GM23248 (cell line): ENCODE data around the gene FBLIM1. TPM values are rescaled to one million over a fixed set of nuclear protein-coding genes. Genes with fewer than 3 reads are reported as not detected.

ENCODE experiments used
- DNase-seq: peaks from one replicate; pipeline ENCODE4 v3.0.0-alpha.2; 2015
- H2AFZ ChIP-seq: fragments of 200-600 bp; sonication (generic); 2 replicates; pipeline ENCODE4 v1.6.1; 2016; ENCODE audit warnings: antibody characterized with exemption
- H3F3A ChIP-seq: fragments of 200-600 bp; sonication (generic); 2 replicates; pipeline ENCODE4 v1.6.1; 2016; ENCODE audit warnings: mild to moderate bottlenecking, antibody characterized with exemption, mixed run types; ENCODE audit not compliant: insufficient read depth
- H3K27ac ChIP-seq: fragments of 200-600 bp; sonication (generic); 2 replicates; pipeline ENCODE4 v1.5.1; 2016; ENCODE audit warnings: mild to moderate bottlenecking
- H3K27me3 ChIP-seq: fragments of 200-600 bp; sonication (generic); replicated peaks from 2 replicates; pipeline ENCODE4 v1.6.1; 2016; ENCODE audit warnings: mild to moderate bottlenecking; ENCODE audit not compliant: insufficient read depth
- H3K36me3 ChIP-seq: fragments of 200-600 bp; sonication (generic); 2 replicates; pipeline ENCODE4 v1.6.1; 2016; ENCODE audit warnings: low read depth, mild to moderate bottlenecking
- H3K4me1 ChIP-seq: fragments of 200-600 bp; sonication (generic); 2 replicates; pipeline ENCODE4 v1.6.1; 2016; ENCODE audit warnings: mild to moderate bottlenecking; ENCODE audit not compliant: insufficient read depth
- H3K4me2 ChIP-seq: fragments of 200-600 bp; sonication (generic); one replicate; pipeline ENCODE4 v1.6.1; 2016; ENCODE audit warnings: mild to moderate bottlenecking; ENCODE audit not compliant: unreplicated experiment
- H3K4me3 ChIP-seq: fragments of 200-600 bp; sonication (generic); 2 replicates; pipeline ENCODE4 v1.5.1; 2016; ENCODE audit warnings: mild to moderate bottlenecking
- H3K79me2 ChIP-seq: fragments of 200-600 bp; sonication (generic); 2 replicates; pipeline ENCODE4 v1.6.1; 2016; ENCODE audit warnings: mild to moderate bottlenecking; ENCODE audit not compliant: insufficient read depth
- H3K9ac ChIP-seq: fragments of 200-600 bp; sonication (generic); 2 replicates; pipeline ENCODE4 v1.6.1; 2016; ENCODE audit warnings: mild to moderate bottlenecking
- H3K9me2 ChIP-seq: fragments of 200-600 bp; sonication (generic); 2 replicates; pipeline ENCODE4 v1.6.1; 2016; ENCODE audit warnings: mixed run types, mild to moderate bottlenecking, moderate library complexity; ENCODE audit not compliant: insufficient read depth
- H3K9me3 ChIP-seq: fragments of 200-600 bp; sonication (generic); one replicate; pipeline ENCODE4 v1.6.1; 2017; ENCODE audit warnings: low read depth
- H4K20me1 ChIP-seq: fragments of 200-600 bp; sonication (generic); 2 replicates; pipeline ENCODE4 v1.6.0; 2016; ENCODE audit not compliant: insufficient read depth
- EZH2 ChIP-seq: fragments of 200-600 bp; sonication (generic); IDR thresholded peaks from 2 replicates; pipeline ENCODE4 v1.6.1; 2018; ENCODE audit warnings: antibody characterized with exemption, mild to moderate bottlenecking; ENCODE audit not compliant: insufficient read depth, poor library complexity, severe bottlenecking
- EZH2phosphoT487 ChIP-seq: fragments of 200-600 bp; sonication (generic); IDR thresholded peaks from 2 replicates; pipeline ENCODE4 v1.6.1; 2018; ENCODE audit warnings: antibody characterized with exemption, moderate library complexity, mild to moderate bottlenecking, low read depth; ENCODE audit not compliant: insufficient read depth
- WGBS, 2 experiments: methylation state at CpG; one replicate each; pipeline ENCODE4 v1.1.6; 2015 to 2017; ENCODE audit warnings: low lambda C conversion rate in 2 of 2, low coverage in 1 of 2; ENCODE audit errors: missing lambda C conversion rate in 2 of 2; 5-methylcytosine and 5-hydroxymethylcytosine counted together
- in situ Hi-C: fragments of 300-500 bp; cut with MboI; formaldehyde crosslinking; loops from 2 replicates; pipeline ENCODE4 v1.15.0; 2020
- polyA plus RNA-seq: library from polyadenylated mRNA; unstranded; fragments of >200 nt; fragmentation: Nextera tagmentation; extraction: Ambion mirVana; gene quantifications from 2 replicates; pipeline ENCODE4 v1.2.1, GENCODE V29; 2016
- total RNA-seq: library from RNA; depleted of rRNA; stranded (reverse); fragments of >200 nt; shearing (Covaris generic); gene quantifications from 2 replicates; pipeline ENCODE4 v1.2.3, GENCODE V29; 2014

The FBLIM1 gene
- total and polyA plus RNA-seq, 2 experiments from 2014 or later = 63.3 to 69.9 TPM

DNA sequence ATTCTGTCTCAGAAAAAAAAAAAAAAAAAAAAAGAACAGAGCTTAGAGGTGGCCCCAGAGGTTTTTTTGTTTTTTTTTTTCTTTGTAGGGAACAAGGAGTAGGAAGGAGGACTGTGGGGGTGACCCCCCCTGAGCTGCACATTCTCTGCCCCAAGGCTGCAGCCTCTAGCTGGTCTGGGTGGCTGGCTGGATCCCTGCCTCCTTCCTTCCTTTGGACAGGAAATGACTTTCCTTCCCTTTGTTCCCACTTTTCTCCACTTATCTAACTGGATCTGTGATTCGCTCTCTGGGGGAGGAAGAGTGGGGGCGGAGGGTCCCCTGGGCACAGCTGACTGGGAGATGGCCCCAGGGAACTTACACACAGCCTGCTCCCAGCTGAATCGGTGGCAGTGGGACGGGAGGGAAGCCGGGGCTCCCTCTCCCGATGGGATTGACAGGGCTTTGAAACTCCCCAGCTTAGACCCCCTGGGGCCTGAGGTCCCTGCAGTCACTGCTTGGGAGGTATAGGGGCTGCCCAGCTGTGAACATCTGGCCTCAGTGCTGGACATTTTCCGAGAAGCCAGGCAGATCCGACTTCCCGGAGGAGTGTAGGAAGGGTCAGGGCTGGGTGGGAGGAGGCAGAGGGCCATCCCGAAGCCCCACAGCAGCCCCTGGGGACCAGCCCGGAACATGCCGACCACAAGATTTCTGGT lies 2.1 kb downstream of the FBLIM1 start:
- Histone ChIP-seq H2AFZ (peak overlapping the region; percentile 1; the same call in 1 of the 2 replicates), H3K27ac (peak overlapping the region; percentile 23), H3K36me3 (no peaks in the 10 kb centered on the region), H3K4me1 (peaks cover 23% of the 10 kb centered on the region), H3F3A (peaks cover 5% of the 10 kb centered on the region), H3K79me2 (peaks cover 45% of the 10 kb centered on the region), H3K27me3 (no peaks in the 10 kb centered on the region), H3K9me3 (no peaks in the 10 kb centered on the region), H3K4me3 (peak overlapping the region; percentile 77), H3K9ac (peak overlapping the region; percentile 37), H4K20me1 (no peaks in the 10 kb centered on the region), H3K4me2 (peak overlapping the region; percentile 67), H3K9me2 (no peaks in the 10 kb centered on the region)
- DNase-seq = peak; percentile 74
- in situ Hi-C loops = no loop called here
- TF ChIP-seq EZH2phosphoT487 (no peak), EZH2 (no peak)
- 47 to 60% methylated on average over 9 to 12 of the region's 12 CpGs for WGBS, 2 experiments

GRCh38 chr1:15761366-15762128 lies 3.0 kb downstream of the FBLIM1 start:
- Histone ChIP-seq H3F3A (peaks cover 5% of the 10 kb centered on the region), H3K4me3 (no peak overlapping the region), H3K9ac (no peak overlapping the region), H3K9me2 (no peaks in the 10 kb centered on the region), H3K27ac (no peak overlapping the region), H2AFZ (no peak overlapping the region), H3K27me3 (no peaks in the 10 kb centered on the region), H3K9me3 (no peaks in the 10 kb centered on the region), H3K4me2 (no peak overlapping the region), H3K36me3 (no peaks in the 10 kb centered on the region), H3K79me2 (peaks cover 45% of the 10 kb centered on the region), H4K20me1 (no peaks in the 10 kb centered on the region), H3K4me1 (peaks cover 26% of the 10 kb centered on the region)
- in situ Hi-C loops = no loop called here
- no peak for TF ChIP-seq EZH2phosphoT487
- TF ChIP-seq EZH2 = no peak
- DNase-seq = no peak
- WGBS, 2 experiments = 93% methylated on average over 8 of the region's 8 CpGs

DNA sequence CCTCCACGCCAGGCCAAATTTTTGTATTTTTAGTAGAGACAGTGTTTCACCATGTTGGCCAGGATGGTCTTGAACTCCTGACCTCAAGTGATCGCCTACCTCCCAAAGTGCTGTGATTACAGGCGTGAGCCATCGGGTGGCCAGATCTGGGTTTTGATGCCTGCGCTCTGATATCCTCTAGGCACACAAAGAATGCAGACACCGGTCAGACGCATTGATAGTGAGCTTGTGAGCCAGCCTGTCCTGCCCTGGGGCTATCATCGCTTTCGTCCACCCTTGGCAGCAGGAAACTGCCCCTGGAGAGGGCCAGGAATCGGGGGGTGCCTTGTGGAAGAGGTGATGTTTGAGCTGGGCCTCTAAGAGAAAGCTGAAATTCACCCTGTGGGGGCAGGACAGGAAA lies 4.0 kb downstream of the FBLIM1 start:
- Histone ChIP-seq H3F3A (peaks cover 5% of the 10 kb centered on the region), H3K9ac (no peak overlapping the region), H3K4me1 (peaks cover 26% of the 10 kb centered on the region), H3K36me3 (no peaks in the 10 kb centered on the region; the same call in 1 of the 2 replicates), H3K9me3 (no peaks in the 10 kb centered on the region), H2AFZ (no peak overlapping the region), H3K27me3 (no peaks in the 10 kb centered on the region), H3K4me2 (no peak overlapping the region), H3K4me3 (no peak overlapping the region), H3K9me2 (no peaks in the 10 kb centered on the region), H3K79me2 (peaks cover 45% of the 10 kb centered on the region), H4K20me1 (no peaks in the 10 kb centered on the region), H3K27ac (no peak overlapping the region)
- in situ Hi-C loops = no loop called here
- no peak for DNase-seq
- no peak for TF ChIP-seq EZH2phosphoT487
- TF ChIP-seq EZH2 = no peak
- WGBS, 2 experiments = 69 to 74% methylated on average over 10 of the region's 10 CpGs

- peaks cover 5% of the 10 kb centered on the region; the same call in 1 of the 2 replicates for H3F3A ChIP-seq
- H3K27ac ChIP-seq = no peak overlapping the region
- peaks cover 21% of the 10 kb centered on the region for H3K4me1 ChIP-seq
- peaks cover 40% of the 10 kb centered on the region for H3K79me2 ChIP-seq
- no peak for DNase-seq
- no peak overlapping the region for H3K9ac ChIP-seq
- in situ Hi-C loops = no loop called here
- H3K4me3 ChIP-seq = no peak overlapping the region
- H3K4me2 ChIP-seq = no peak overlapping the region
- no peaks in the 10 kb centered on the region for H3K27me3 ChIP-seq
- no peaks in the 10 kb centered on the region for H3K9me2 ChIP-seq
- no peaks in the 10 kb centered on the region for H3K9me3 ChIP-seq
- H4K20me1 ChIP-seq = no peaks in the 10 kb centered on the region
- no peak overlapping the region for H2AFZ ChIP-seq
- TF ChIP-seq EZH2phosphoT487 (no peak), EZH2 (no peak)
- H3K36me3 ChIP-seq = peaks cover 9% of the 10 kb centered on the region; the same call in 1 of the 2 replicates
- 46 to 51% methylated on average over 10 of the region's 10 CpGs for WGBS, 2 experiments
These were observed 5.7 kb downstream of the FBLIM1 start for GRCh38 chr1:15764269-15764764.
